VCaP (cell line): Measurements from ENCODE around the gene NYAP1.

Experiments used
- H3K27ac ChIP-seq: fragments of 450-650 bp; 2 replicates; pipeline ENCODE4 v1.5.1; 2017
- TF ChIP-seq, protein P1 (sequence below): fragments of 450-650 bp; conservative IDR thresholded peaks from 2 replicates; pipeline ENCODE4 v1.5.1; 2017; ENCODE audit warnings: mild to moderate bottlenecking, moderate library complexity

NYAP1 gene

GRCh38 chr7:100455206-100455605 is 28.5 kb upstream of the NYAP1 start:
- no peak overlapping the region for H3K27ac ChIP-seq
- TF ChIP-seq, protein P1, sequence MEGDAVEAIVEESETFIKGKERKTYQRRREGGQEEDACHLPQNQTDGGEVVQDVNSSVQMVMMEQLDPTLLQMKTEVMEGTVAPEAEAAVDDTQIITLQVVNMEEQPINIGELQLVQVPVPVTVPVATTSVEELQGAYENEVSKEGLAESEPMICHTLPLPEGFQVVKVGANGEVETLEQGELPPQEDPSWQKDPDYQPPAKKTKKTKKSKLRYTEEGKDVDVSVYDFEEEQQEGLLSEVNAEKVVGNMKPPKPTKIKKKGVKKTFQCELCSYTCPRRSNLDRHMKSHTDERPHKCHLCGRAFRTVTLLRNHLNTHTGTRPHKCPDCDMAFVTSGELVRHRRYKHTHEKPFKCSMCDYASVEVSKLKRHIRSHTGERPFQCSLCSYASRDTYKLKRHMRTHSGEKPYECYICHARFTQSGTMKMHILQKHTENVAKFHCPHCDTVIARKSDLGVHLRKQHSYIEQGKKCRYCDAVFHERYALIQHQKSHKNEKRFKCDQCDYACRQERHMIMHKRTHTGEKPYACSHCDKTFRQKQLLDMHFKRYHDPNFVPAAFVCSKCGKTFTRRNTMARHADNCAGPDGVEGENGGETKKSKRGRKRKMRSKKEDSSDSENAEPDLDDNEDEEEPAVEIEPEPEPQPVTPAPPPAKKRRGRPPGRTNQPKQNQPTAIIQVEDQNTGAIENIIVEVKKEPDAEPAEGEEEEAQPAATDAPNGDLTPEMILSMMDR: no peak

- TF ChIP-seq, protein P1: no peak
- no peak overlapping the region for H3K27ac ChIP-seq
Measured at GRCh38 chr7:100456562-100456961, 27.2 kb upstream of the NYAP1 start.

DNA sequence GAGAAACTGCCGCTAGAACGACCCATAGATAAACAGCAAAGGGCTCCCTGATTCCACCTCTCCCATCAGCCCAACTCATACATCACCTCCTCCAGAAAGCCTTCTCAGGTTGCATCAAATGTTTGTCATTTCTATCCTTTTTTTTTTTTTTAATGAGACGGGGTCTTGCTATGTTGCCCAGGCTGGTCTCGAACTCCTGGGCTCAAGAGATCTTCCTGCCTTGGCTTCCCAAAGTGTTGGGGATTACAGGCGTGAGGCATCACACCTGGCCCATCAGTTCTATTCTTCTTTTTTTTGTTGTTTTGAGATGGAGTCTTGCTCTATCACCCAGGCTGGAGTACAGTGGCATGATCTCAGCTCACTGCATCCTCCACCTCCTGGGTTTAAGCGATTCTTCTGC is 26.7 kb upstream of the NYAP1 start:
- TF ChIP-seq, protein P1: no peak
- H3K27ac ChIP-seq: no peak overlapping the region

- TF ChIP-seq, protein P1: no peak
- H3K27ac ChIP-seq: peak within 1 kb of the TSS; percentile 68; the same call in 1 of the 2 replicates
Measured at GRCh38 chr7:100464210-100464660, 19.5 kb upstream of the NYAP1 start, which contains the start of gene SPACDR. Gene SPACDR (minus strand): TSS chr7:100464260. CDS start chr7:100464025, 235 bp downstream.

DNA sequence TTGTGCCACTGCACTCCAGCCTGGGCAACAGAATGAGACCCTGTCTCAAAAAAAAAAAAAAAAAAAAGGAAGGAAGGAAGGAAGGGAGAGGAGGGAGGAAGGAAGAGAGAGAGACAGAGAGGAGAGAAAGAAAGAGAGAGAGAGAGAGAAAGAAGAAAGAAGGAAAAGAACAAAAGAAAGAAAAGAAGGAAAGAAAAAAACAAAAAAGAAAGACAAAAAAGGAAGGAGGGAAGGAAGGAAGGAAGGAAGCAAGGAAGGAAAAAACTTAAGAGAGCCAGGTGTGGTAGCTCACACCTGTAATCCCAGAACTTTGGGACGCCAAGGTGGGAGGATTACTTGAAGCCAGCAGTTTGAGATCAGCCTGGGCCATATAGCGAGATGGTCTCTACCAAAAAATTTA is 18.9 kb upstream of the NYAP1 start:
- H3K27ac ChIP-seq: peak overlapping the region; percentile 68; the same call in 1 of the 2 replicates
- TF ChIP-seq, protein P1: no peak

DNA sequence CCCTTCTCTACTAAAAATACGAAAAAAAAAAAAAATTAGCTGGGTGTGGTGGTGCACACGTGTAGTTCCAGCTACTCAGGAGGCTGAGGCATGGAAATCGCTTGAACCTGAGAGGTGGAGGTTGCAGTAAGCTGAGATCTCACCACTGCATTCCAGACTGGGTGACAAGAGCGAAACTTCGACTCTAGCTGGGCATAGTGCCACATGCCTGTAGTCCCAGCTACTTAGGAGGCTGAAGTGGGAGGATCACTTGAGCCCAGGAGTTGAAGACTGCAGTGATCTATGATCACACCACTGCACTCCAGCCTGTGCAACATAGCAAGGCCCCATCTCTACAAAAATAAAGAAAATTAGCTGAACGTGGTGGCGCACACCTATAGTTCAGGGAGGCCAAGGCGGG is 18.4 kb upstream of the NYAP1 start:
- peak overlapping the region; percentile 68 for H3K27ac ChIP-seq
- TF ChIP-seq, protein P1: no peak

DNA sequence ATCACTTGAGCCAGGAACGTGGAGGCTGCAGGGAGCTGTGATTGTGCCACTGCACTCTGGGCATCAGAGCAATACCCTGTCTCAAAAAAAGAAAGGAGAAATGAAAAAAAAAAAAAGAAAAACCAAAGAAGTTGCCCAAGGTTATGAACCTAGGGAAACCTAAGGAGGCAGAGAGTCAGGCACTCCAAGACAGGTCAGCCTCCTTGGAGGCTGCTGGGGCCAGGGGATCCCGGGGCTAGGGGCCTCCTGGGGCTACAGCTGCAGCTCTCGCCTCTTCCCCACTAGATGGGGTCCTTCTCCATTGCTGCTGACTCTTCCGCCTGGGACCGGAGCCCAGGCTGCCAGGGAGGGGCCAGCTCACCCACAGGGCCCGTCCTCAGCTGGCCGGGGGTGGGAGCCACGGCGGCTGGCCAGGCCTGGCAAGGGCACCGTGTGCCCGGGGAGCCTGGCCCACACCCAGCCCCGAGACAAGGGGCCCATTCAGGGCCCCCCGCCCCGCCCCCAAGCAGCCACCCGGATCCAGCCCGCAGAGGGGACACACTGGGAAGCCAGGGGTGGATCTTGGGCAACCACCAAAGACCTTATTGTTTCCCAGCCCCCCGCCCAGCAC is 17.9 kb upstream of the NYAP1 start:
- TF ChIP-seq, protein P1: peak; percentile 90
- H3K27ac ChIP-seq: peak overlapping the region; percentile 68
